NCI-H146 (cell line): ENCODE results near the gene SSUH2.

Source experiments
- DNase-seq: peaks from one replicate; lab custom pipeline; 2025; lab: John Stamatoyannopoulos, UW

The SSUH2 gene

GRCh38 chr3:8641472-8641871 is 3.1 kb downstream of the SSUH2 start:
- DNase-seq, result no peak

DNA sequence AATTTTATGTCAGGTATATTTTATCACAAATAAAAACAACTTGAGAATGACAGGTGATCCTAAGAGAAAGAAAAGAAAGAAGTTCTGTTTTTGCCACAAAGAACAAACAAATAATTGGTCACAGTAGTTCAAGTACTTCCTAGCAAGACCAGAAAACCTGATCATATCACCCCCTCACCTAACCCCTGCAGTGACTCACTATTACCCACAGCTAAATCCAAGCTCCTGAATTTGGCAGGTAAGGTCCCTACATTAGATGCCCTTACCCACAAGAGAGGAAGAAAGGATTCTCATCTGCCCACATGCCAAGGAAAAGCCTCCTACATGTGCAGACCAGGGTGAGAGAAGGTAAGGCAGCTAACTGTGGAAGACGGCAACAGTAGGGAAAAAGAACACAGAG is 4.4 kb downstream of the SSUH2 start:
- DNase-seq, result no peak

DNA sequence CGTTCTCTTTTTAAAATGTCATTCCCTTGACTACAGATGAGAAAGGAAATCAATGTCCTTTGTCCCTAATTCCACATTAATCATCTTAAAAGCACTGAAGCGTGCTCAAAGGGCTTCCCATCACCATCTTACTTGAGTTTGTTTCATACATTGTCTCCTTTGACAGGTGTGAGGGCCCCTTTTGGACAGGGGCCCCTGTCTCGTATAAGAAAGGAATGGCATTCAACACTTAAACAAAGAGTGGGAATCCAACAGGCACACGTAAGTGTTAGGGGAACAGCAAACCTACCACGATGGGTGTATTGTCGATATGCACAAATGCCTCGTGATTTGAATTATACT is 5.0 kb downstream of the SSUH2 start:
- DNase-seq, result no peak

DNA sequence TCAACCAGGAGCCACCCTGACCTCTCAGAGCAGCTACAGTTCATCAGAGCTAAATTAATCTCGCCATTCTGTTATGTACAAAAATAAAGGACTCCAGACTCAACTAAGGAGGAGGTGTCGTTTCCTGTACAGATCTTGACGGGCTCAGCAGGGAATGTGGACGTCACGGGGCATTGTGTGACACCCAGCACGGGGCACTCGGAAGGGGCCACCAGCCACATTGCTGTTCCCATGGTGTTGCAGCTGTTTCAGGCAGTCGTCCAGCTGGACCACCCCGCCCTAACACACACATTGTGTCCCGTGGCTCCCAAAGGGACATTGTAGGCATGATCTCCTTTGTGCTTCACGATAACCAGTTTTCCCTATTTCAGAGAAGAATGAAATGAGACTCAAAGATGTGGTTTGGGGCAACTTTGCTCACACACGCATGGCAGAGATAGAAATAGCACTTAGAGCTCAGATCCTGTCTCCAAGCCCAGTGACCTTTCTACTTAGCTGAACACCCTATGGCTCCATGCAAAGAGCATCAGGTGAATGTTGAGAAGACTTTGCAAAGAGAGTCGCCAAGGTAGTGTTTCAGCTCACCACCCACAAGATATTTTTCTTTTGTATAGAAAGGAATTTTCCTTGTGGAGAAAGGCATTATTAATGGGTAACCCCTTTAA is 5.5 kb downstream of the SSUH2 start:
- peak; percentile 13 for DNase-seq

DNA sequence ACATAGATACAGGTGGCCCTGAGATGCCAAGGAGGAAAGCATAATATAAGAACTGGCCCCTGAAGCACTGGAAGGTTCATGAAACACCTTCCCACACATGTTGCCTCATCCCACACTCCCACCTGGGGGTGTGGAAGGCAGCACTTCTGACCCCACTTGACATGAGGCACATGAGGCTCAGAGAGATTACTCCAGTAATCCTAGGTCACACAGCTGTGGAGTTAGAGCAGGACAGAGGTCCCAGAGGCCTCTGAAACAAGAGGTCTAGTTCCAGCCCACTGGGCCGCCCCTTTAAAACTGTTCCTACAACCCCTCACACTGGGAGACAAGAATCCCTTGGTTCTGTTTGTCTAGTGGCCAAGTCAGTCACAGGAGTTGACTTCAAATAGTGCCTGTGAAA is 7.2 kb downstream of the SSUH2 start:
- no peak for DNase-seq

- no peak for DNase-seq
Observed at GRCh38 chr3:8635631-8636030, 9.0 kb downstream of the SSUH2 start.

DNA sequence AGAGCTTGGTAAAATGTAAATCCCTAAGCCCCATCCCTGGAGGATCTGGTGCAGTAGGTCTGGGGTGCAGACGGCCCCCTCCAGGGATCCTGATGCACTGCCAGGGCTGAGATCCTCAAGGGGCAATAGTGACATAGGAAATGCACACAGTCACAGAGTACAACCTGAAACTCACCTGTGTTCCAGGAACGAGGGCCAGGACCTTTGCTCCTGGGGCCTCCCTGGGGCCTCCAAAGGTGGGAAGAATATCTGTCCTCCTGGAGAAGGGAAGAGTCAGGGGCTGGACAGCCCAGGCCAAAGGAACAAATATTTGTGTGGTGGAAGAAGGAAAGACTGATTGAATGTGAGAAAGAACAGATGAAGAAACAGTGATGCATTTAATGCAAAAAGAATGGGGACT is 9.5 kb downstream of the SSUH2 start:
- DNase-seq, result no peak

GRCh38 chr3:8632402-8633237 is 12.0 kb downstream of the SSUH2 start:
- DNase-seq, result no peak

- DNase-seq, result no peak
Observed at GRCh38 chr3:8631661-8632060, 12.9 kb downstream of the SSUH2 start.

DNA sequence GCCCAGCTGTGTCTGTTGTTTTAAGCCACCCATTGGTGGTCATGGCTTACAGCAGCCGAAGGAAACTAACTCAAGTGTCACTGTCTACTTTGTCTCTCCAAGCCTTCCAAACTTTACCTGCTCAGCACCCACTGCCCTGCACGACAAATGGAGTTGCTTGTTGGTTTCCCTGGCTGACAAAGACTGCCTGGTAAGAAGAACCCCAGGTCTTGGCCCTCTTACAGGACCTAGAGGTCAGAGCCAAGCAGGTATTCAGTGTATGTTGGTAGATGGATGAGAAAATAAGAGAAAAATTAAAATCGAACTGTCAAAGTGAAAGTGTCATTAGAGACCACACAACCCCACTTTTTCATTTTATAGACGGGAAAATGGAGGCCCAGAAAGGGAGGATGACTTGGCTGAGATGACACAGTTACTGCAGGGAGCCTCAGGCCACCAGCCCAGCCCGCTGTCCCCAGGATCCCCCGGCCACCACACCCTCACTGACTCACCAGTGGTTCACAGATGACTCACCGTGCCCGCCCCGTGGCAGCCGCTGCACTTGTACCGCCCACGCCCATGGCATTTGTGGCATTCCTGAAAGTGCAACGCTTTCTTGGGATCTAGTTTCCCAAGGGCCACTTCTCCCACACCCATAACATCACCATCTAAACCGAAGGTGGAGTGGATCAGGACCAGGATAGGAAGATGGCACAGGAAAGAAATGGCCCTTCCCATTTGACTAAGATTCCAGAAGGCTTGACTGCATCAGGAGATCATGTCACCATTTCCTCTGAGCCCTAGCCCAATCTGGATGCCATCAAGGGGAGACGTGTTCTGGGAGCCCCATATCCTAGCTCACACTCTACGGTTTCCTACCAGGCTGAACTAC is 15.2 kb downstream of the SSUH2 start:
- no peak for DNase-seq

DNA sequence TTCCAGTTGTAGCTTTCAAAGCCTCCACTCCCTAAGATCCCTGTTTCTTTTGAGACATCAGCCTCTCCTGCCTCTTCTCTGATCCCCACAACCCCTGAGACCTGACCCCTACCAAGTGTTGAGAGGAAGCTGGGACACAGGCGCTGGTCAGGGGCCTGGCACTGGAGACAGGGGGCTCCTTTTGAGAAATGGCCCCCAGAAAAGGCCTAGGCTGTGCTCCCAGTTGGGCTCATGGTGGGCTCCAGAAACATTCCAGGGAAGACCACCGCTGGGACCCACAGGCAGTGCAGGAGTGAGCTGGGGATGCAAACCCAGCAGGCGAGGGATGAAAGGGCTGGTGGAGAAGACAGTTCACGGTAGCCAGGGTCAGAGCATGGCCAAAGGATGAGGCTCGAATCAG is 16.6 kb downstream of the SSUH2 start:
- no peak for DNase-seq

DNA sequence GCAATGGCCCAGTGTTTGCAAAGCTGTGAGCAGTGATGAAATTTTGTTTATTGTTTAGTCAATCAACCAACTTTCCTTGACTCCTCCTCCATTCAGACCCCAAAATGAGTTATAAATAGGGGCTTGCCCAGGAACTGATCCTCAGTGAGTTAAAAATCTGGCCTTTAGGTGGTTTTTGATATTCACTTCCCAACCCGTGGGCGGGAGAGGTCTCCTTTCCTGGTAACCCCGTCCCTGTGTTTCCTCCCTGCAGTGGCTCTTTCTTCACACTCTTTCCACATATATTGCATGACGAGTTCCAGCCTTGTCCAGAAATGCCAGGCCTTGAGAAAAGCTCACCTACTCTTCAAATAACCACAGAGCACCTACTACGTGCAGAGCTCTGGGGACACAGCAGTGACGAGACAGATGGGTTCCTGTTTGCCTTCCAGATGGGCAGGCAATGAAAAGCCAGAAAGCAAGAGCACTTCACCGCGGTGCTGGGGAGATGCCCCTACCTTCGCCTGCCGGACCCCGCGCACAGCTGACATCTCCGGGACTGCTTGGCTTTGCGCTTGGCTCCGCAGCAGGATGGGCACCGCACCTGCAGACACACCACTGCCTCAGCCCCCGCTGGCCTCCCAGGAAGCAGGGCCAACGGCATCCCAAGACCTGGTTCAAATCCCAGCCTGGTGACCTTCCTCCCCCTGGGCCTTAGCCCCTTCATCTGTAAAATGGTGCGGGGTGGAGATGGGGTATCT is 17.2 kb downstream of the SSUH2 start:
- no peak for DNase-seq

- DNase-seq, result no peak
Observed at GRCh38 chr3:8625991-8626390, 18.6 kb downstream of the SSUH2 start.

DNA sequence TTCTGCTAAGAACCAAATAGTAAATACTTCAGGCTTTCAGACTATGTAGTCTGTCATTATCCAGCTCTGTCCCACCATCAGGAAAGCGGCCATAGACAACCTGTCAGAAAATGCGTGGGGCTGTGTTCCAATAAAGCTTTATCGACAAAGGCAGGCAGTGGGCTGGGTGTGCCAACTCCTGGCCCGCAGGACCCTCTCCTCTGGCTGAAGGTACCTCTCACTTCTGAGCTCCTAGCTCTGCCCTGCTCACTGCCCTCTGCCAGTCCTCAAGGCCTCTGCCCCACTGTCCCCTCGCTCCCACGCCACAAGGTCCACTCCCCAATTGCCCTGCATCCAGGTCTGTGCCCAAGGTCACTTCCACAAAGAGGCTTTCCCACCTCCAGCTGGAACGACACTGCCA is 20.0 kb downstream of the SSUH2 start:
- no peak for DNase-seq

DNA sequence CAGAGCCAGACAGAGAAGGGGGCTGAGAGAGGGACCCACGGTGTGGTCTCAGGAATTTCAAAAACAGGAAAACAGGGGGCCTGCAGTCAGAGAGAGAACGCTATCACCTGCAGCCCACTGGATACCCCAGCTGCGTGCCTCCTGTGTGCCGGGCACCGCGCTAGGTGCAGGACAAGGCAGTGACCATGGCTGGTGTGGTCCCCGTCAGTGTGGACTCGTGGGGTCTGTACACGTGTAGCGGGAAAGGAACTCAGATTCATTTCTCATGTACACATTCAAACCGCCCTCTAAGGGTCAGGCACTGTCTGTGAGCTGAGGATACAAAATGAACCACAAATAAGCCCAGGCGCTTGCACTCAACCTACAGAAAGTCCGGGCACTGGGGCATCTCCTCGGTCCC is 20.9 kb downstream of the SSUH2 start:
- no peak for DNase-seq

DNA sequence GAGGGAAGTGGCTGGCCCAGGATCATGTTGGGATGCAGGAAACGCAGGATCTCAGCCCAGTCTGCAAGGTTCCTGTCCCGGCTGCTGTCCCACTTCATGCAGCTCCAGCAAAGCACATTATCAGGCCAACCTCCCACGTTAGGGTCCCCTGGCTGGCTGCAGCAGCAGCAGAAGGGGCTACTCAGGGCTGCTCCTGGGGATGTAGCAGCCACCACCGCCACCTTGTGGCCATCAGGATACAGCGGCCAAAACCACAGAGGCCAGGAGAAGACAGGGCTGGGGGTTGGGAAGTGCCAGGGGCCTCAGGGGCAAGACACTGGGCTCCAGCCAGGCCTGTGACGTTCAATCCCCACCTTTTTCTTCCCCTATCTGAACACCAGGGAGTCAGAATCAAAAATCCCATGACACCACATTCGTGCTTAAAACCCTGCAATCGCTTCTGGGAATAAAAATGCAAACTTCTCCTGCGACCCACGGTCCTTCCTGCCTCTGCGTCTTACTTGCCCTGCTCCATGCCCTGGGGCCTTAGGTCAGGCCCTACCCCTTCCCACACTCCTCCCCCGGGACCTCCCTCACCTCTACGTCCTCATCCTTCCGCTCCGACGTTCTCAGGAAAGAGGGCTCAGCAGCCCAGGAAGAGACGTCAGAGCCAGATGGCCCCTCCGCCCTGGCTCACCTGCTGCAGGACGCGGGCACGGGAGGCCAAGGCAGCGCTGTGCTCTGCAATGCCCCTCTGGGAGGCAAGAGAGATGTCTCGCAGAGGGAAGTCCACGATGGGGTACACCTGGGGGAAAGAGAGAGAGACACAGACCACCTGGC is 21.5 kb downstream of the SSUH2 start:
- DNase-seq, result peak; percentile 31

- DNase-seq, result no peak
Observed at GRCh38 chr3:8621872-8622271, 22.7 kb downstream of the SSUH2 start.

- DNase-seq, result no peak
Observed at GRCh38 chr3:8621141-8621540, 23.5 kb downstream of the SSUH2 start.

- DNase-seq, result no peak
Observed at GRCh38 chr3:8619548-8619947, 25.1 kb downstream of the SSUH2 start.

- DNase-seq, result no peak
Observed at GRCh38 chr3:8618950-8619349, 25.6 kb downstream of the SSUH2 start.

DNA sequence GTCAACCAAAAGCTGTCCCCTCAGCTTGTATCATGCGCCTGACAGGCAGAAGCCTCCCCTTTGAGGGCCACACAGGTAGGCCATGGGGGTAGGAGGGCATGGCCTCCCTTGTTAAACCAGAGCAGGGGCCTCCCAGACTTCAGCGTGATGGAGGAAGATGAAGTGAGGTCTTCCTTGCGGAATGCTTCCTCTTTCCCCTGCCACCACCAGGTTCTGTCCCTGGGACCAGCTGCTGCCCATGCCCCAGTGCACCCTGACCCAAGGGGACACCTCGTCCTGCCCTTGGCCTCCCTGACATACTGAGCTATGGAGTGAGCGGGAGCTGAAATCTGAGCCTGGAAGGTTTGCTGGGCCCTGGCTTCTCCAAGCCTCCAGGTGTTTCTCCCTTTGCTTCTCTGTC is 26.7 kb downstream of the SSUH2 start:
- no peak for DNase-seq
